Liver (tissue), 2 donors: ENCODE data around the gene SCRG1.

ENCODE experiments used
- ZBTB33 ChIP-seq: IDR thresholded peaks from 2 replicates; pipeline ENCODE4 v1.6.1; 2016; ENCODE audit warnings: antibody characterized with exemption
- TF ChIP-seq, protein P1 (sequence below): fragments of 150-350 bp; IDR thresholded peaks from 2 replicates; pipeline ENCODE4 v1.5.1; 2017; ENCODE audit warnings: improper control_type of control experiment, low read depth, low read length; ENCODE audit not compliant: missing input control
- donor health status: healthy.

- TF ChIP-seq, protein P1, sequence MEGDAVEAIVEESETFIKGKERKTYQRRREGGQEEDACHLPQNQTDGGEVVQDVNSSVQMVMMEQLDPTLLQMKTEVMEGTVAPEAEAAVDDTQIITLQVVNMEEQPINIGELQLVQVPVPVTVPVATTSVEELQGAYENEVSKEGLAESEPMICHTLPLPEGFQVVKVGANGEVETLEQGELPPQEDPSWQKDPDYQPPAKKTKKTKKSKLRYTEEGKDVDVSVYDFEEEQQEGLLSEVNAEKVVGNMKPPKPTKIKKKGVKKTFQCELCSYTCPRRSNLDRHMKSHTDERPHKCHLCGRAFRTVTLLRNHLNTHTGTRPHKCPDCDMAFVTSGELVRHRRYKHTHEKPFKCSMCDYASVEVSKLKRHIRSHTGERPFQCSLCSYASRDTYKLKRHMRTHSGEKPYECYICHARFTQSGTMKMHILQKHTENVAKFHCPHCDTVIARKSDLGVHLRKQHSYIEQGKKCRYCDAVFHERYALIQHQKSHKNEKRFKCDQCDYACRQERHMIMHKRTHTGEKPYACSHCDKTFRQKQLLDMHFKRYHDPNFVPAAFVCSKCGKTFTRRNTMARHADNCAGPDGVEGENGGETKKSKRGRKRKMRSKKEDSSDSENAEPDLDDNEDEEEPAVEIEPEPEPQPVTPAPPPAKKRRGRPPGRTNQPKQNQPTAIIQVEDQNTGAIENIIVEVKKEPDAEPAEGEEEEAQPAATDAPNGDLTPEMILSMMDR: no peak
- TF ChIP-seq ZBTB33: no peak
These were observed 37.9 kb upstream of the SCRG1 start for GRCh38 chr4:173436771-173437265.
